Mucosa of gallbladder (tissue), 1 donor: ENCODE measurements around the gene HMMR. TPM values are rescaled to one million over a fixed set of nuclear protein-coding genes. Genes with fewer than 3 reads are reported as not detected.
"Not testable (repeated sequence)": the region's sequence is repeated elsewhere in the genome, so short reads cannot be mapped to it uniquely, and the experiment has no call there.

Experiments used
- DNase-seq: peaks from one replicate; pipeline ENCODE4 v3.0.0-alpha.2; 2020; ENCODE audit warnings: low spot score
- total RNA-seq: library from RNA; stranded (reverse); gene quantifications from one replicate; pipeline ENCODE4 v1.2.1, GENCODE V29; 2021
- donor health status: DM: no; HTN: no; CAD: no.

The HMMR gene
- total RNA-seq, 1 donor from 2014 or later: 1.8 TPM

- DNase-seq: no peak
Observed at GRCh38 chr5:163506095-163506457, 45.6 kb downstream of the HMMR start.

- no peak for DNase-seq
Observed at GRCh38 chr5:163506726-163507125, 46.3 kb downstream of the HMMR start.

GRCh38 chr5:163508753-163509152 is 48.3 kb downstream of the HMMR start:
- no peak for DNase-seq

GRCh38 chr5:163509291-163509951 is 49.0 kb downstream of the HMMR start:
- no peak for DNase-seq

- DNase-seq: no peak
Observed at GRCh38 chr5:163512526-163512925, 52.1 kb downstream of the HMMR start.

- no peak for DNase-seq
Observed at GRCh38 chr5:163525096-163525495, 64.7 kb downstream of the HMMR start.

GRCh38 chr5:163529698-163530097 is 69.3 kb downstream of the HMMR start:
- DNase-seq: no peak

- DNase-seq: no peak
Observed at GRCh38 chr5:163531272-163531671, 70.8 kb downstream of the HMMR start.

GRCh38 chr5:163532171-163533084 is 72.0 kb downstream of the HMMR start:
- DNase-seq: no peak

GRCh38 chr5:163533223-163533622 is 72.8 kb downstream of the HMMR start:
- DNase-seq: no peak

GRCh38 chr5:163534492-163535094 is 74.2 kb downstream of the HMMR start:
- DNase-seq: no peak

- no peak for DNase-seq
Observed at GRCh38 chr5:163535290-163535689, 74.9 kb downstream of the HMMR start.

- not testable (repeated sequence) for DNase-seq
Observed at GRCh38 chr5:163536442-163536841, 76.0 kb downstream of the HMMR start.

- DNase-seq: no peak
Observed at GRCh38 chr5:163540696-163541095, 80.3 kb downstream of the HMMR start.

Other genes starting within 250 kb of the HMMR start
- 173 TPM for gene CCNG1, start 23.0 kb upstream of the HMMR start, total RNA-seq
- gene NUDCD2, start 530 bp upstream of the HMMR start, total RNA-seq: 34.5 TPM
- gene MAT2B, start 45.0 kb downstream of the HMMR start, total RNA-seq: 65.3 TPM